AG08395 (cell line): Measurements from ENCODE around the gene NSUN6.

Experiments used
- DNase-seq: peaks from one replicate; pipeline ENCODE4 v3.0.0; 2012; ENCODE audit warnings: mixed read lengths, low spot score

The NSUN6 gene

GRCh38 chr10:18501629-18502028 lies 149.8 kb downstream of the NSUN6 start:
- no peak for DNase-seq

- peak; percentile 18 for DNase-seq
These were observed 150.2 kb downstream of the NSUN6 start for GRCh38 chr10:18501198-18501597.

- DNase-seq, result no peak
These were observed 150.8 kb downstream of the NSUN6 start for GRCh38 chr10:18500576-18500975.

GRCh38 chr10:18498998-18499397 lies 152.4 kb downstream of the NSUN6 start:
- no peak for DNase-seq

GRCh38 chr10:18497806-18498369 lies 153.5 kb downstream of the NSUN6 start:
- DNase-seq, result no peak
